WTC11 (cell line): Measurements from ENCODE around the gene NEK11.

Experiments used
- CREB1 ChIP-seq: sonication (generic); formaldehyde crosslinking; IDR thresholded peaks from 2 replicates; pipeline ENCODE4 v1.8.0; 2023; ENCODE audit warnings: mild to moderate bottlenecking, missing genetic modification reagents
- NR3C1 ChIP-seq: sonication (generic); formaldehyde crosslinking; conservative IDR thresholded peaks from 2 replicates; pipeline ENCODE4 v1.8.1; 2023; ENCODE audit warnings: low read depth, mild to moderate bottlenecking, missing genetic modification reagents
- PREB ChIP-seq: sonication (generic); formaldehyde crosslinking; IDR thresholded peaks from 2 replicates; pipeline ENCODE4 v1.8.1; 2022; ENCODE audit warnings: mild to moderate bottlenecking, missing genetic modification reagents, moderate library complexity, borderline replicate concordance
- PRRX2 ChIP-seq: fragments of 250-450 bp; sonication (Bioruptor Pico); IDR thresholded peaks from 2 replicates; pipeline ENCODE4 v1.8.0; 2021; ENCODE audit warnings: mild to moderate bottlenecking
- ZNF416 ChIP-seq: fragments of 250-450 bp; sonication (Bioruptor Pico); IDR thresholded peaks from 2 replicates; pipeline ENCODE4 v1.9.0; 2021; ENCODE audit warnings: mild to moderate bottlenecking, inconsistent platforms
- TF ChIP-seq, protein P1 (sequence below): fragments of 200-600 bp; IDR thresholded peaks from 2 replicates; pipeline ENCODE4 v1.8.0; 2022; ENCODE audit warnings: antibody characterized with exemption
- TF ChIP-seq, protein P2 (sequence below): sonication (generic); formaldehyde crosslinking; conservative IDR thresholded peaks from 2 replicates; pipeline ENCODE4 v1.8.1; 2022; ENCODE audit warnings: mild to moderate bottlenecking, missing genetic modification reagents
- TF ChIP-seq, protein P3 (sequence below): sonication (generic); formaldehyde crosslinking; IDR thresholded peaks from 2 replicates; pipeline ENCODE4 v1.8.1; 2023; ENCODE audit warnings: mild to moderate bottlenecking, missing genetic modification reagents, moderate library complexity

- no peak for TF ChIP-seq PRRX2 (CRISPR knock-in tag)
- TF ChIP-seq, protein P1, sequence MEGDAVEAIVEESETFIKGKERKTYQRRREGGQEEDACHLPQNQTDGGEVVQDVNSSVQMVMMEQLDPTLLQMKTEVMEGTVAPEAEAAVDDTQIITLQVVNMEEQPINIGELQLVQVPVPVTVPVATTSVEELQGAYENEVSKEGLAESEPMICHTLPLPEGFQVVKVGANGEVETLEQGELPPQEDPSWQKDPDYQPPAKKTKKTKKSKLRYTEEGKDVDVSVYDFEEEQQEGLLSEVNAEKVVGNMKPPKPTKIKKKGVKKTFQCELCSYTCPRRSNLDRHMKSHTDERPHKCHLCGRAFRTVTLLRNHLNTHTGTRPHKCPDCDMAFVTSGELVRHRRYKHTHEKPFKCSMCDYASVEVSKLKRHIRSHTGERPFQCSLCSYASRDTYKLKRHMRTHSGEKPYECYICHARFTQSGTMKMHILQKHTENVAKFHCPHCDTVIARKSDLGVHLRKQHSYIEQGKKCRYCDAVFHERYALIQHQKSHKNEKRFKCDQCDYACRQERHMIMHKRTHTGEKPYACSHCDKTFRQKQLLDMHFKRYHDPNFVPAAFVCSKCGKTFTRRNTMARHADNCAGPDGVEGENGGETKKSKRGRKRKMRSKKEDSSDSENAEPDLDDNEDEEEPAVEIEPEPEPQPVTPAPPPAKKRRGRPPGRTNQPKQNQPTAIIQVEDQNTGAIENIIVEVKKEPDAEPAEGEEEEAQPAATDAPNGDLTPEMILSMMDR: no peak
- no peak for TF ChIP-seq PREB
- no peak for TF ChIP-seq CREB1 (CRISPR knock-in tag)
- TF ChIP-seq, protein P2, sequence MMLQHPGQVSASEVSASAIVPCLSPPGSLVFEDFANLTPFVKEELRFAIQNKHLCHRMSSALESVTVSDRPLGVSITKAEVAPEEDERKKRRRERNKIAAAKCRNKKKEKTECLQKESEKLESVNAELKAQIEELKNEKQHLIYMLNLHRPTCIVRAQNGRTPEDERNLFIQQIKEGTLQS (CRISPR knock-in tag): no peak
- TF ChIP-seq, protein P3, sequence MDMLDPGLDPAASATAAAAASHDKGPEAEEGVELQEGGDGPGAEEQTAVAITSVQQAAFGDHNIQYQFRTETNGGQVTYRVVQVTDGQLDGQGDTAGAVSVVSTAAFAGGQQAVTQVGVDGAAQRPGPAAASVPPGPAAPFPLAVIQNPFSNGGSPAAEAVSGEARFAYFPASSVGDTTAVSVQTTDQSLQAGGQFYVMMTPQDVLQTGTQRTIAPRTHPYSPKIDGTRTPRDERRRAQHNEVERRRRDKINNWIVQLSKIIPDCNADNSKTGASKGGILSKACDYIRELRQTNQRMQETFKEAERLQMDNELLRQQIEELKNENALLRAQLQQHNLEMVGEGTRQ (CRISPR knock-in tag): no peak
- no peak for TF ChIP-seq ZNF416 (CRISPR knock-in tag)
- TF ChIP-seq NR3C1 (CRISPR knock-in tag): no peak
Measured at GRCh38 chr3:131371688-131372066, 345.0 kb downstream of the NEK11 start.
